Neural crest cell (in vitro differentiated cells): ENCODE data around the gene TRIP4. TPM values are rescaled to one million over a fixed set of nuclear protein-coding genes. Genes with fewer than 3 reads are reported as not detected.
A peak's percentile ranks its signal among the peaks of the same experiment; 100 is the strongest.
"Not testable (repeated sequence)": the region's sequence is repeated elsewhere in the genome, so short reads cannot be mapped to it uniquely, and the experiment has no call there.

Experiments used
- DNase-seq: peaks from one replicate; pipeline ENCODE4 v3.0.0; 2021; ENCODE audit warnings: low read depth, mixed read lengths, low spot score
- H3K27ac Mint-ChIP-seq: one replicate; pipeline ENCODE4 v1.8.0; 2021; ENCODE audit warnings: mild to moderate bottlenecking, mixed read lengths; ENCODE audit not compliant: unreplicated experiment
- H3K27me3 Mint-ChIP-seq: 2 replicates; pipeline ENCODE4 v1.8.0; 2021; ENCODE audit warnings: low read depth, mild to moderate bottlenecking, mixed read lengths
- H3K36me3 Mint-ChIP-seq: 2 replicates; pipeline ENCODE4 v1.8.0; 2021; ENCODE audit warnings: low read depth, mild to moderate bottlenecking, mixed read lengths
- H3K4me1 Mint-ChIP-seq: 2 replicates; pipeline ENCODE4 v1.8.0; 2021; ENCODE audit warnings: mixed read lengths
- H3K4me3 Mint-ChIP-seq: one replicate; pipeline ENCODE4 v1.8.0; 2021; ENCODE audit warnings: mild to moderate bottlenecking, mixed read lengths
- H3K9me3 Mint-ChIP-seq: 2 replicates; pipeline ENCODE4 v1.8.0; 2021; ENCODE audit warnings: mixed read lengths
- CTCF ChIP-seq: fragments of 200-600 bp; sonication (generic); conservative IDR thresholded peaks from 2 replicates; pipeline ENCODE4 v1.5.0; 2021; ENCODE audit warnings: antibody characterized with exemption, mild to moderate bottlenecking
- total RNA-seq: library from RNA; stranded (reverse); gene quantifications from 2 replicates; pipeline ENCODE4 v1.2.1, GENCODE V29; 2021

The TRIP4 gene
- total RNA-seq, 1 donor from 2014 or later, result 20.8 TPM

DNA sequence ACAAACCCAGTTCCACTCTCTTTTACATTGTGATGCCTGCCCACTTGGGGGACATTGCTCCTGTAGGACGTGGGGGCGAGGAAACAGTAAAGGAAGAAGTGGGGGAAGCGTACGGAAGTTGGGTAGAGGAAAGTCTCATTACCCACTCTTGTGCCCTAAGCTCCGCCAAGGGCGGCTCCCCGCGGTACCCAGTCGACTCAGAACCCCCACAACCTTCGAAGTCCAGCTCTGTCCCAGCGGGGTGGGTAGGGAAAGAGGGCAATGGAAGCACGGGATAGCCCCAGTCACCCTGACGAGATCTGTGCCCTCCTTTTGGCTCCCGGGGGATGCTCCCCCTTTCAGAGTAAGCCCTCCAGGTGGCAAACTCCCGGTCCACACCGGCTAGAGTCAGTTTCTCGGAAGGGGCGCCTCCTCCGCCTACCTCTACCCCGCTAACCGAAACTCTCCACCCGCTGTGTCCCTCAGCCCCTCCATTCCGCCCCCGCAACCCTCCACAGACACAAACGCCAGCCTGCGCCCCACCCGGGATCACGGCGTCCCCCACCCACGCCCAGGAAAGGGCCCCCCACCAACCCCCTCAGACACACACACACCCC lies 32.2 kb upstream of the TRIP4 start:
- H3K27ac Mint-ChIP-seq, result peak overlapping the region; percentile 98
- peak; percentile 6 for DNase-seq
- H3K9me3 Mint-ChIP-seq, result no peaks in the 10 kb centered on the region
- H3K4me3 Mint-ChIP-seq, result peak overlapping the region; percentile 90
- H3K27me3 Mint-ChIP-seq, result no peaks in the 10 kb centered on the region
- peaks cover 18% of the 10 kb centered on the region for H3K4me1 Mint-ChIP-seq
- no peaks in the 10 kb centered on the region for H3K36me3 Mint-ChIP-seq
- no peak for TF ChIP-seq CTCF

GRCh38 chr15:64355944-64356709 lies 31.5 kb upstream of the TRIP4 start, which contains the start of gene CSNK1G1:
CSNK1G1 (minus strand) TSS chr15:64356173; CDS start chr15:64300499, 55,674 bp downstream.
- H3K4me3 Mint-ChIP-seq, result peak within 1 kb of the TSS; percentile 90
- peak within 1 kb of the TSS; percentile 98 for H3K27ac Mint-ChIP-seq
- H3K27me3 Mint-ChIP-seq, result no peaks in the 10 kb centered on the region
- DNase-seq, result peak; percentile 86
- peaks cover 18% of the 10 kb centered on the region for H3K4me1 Mint-ChIP-seq
- H3K36me3 Mint-ChIP-seq, result no peaks in the 10 kb centered on the region
- H3K9me3 Mint-ChIP-seq, result no peaks in the 10 kb centered on the region
- TF ChIP-seq CTCF, result peak; percentile 57

- H3K36me3 Mint-ChIP-seq, result no peaks in the 10 kb centered on the region
- peak overlapping the region; percentile 35 for H3K27ac Mint-ChIP-seq
- no peaks in the 10 kb centered on the region for H3K9me3 Mint-ChIP-seq
- H3K27me3 Mint-ChIP-seq, result no peaks in the 10 kb centered on the region
- H3K4me3 Mint-ChIP-seq, result peak overlapping the region; percentile 90
- no peak for TF ChIP-seq CTCF
- DNase-seq, result no peak
- H3K4me1 Mint-ChIP-seq, result peaks cover 18% of the 10 kb centered on the region
These were observed 31.0 kb upstream of the TRIP4 start for GRCh38 chr15:64356710-64357040.

GRCh38 chr15:64361259-64361658 lies 26.4 kb upstream of the TRIP4 start:
- Mint-ChIP-seq H3K27ac (no peak overlapping the region), H3K4me1 (peaks cover 6% of the 10 kb centered on the region), H3K27me3 (no peaks in the 10 kb centered on the region), H3K4me3 (no peak overlapping the region), H3K36me3 (no peaks in the 10 kb centered on the region), H3K9me3 (no peaks in the 10 kb centered on the region)
- no peak for DNase-seq
- TF ChIP-seq CTCF, result no peak

DNA sequence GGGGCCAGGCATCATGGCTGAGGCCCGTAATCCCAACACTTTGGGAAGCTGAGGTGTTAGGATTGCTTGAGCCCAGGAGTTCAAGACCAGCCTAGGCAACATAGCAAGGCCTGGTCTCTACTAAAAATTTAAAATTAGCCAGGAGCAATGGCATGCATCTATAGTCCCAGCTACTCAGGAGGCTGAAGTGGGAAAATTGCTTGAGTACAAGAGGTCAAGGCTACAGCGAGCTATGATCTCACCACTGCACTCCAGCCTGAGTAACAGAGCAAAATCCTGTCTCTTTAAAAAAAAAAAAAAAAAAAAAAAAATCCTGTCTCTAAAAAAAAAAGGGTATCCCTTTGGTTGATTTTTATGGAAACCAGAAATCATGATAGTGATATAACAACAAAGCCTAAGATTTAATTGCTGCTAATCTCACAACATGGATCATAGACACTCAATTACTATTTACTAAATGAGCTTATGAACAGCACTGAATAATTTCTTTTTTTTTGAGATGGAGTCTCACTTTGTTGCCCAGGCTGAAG lies 18.5 kb upstream of the TRIP4 start:
- TF ChIP-seq CTCF, result no peak
- no peak overlapping the region for H3K4me3 Mint-ChIP-seq
- no peak for DNase-seq
- H3K27ac Mint-ChIP-seq, result peak overlapping the region; percentile 50
- peaks cover 2% of the 10 kb centered on the region for H3K36me3 Mint-ChIP-seq
- H3K9me3 Mint-ChIP-seq, result no peaks in the 10 kb centered on the region
- H3K4me1 Mint-ChIP-seq, result no peaks in the 10 kb centered on the region
- no peaks in the 10 kb centered on the region for H3K27me3 Mint-ChIP-seq

DNA sequence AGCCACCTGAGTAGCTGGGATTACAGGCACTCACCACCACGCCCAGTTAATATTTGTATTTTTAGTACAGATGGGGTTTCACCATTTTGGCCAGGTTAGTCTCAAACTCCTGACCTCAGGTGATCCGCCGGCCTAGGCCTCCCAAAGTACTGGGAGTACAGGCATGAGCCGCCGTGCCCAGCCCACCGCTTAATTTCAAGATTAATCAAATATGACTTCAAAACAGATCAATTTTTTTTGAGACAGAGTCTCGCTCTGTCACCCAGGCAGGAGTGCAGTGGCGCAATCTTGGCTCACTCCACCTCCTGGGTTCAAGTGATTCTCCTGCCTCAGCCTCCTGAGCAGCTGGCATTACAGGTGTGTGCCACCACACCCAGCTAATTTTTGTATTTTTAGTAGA lies 16.3 kb upstream of the TRIP4 start:
- not testable (repeated sequence) for H3K9me3 Mint-ChIP-seq, H3K4me3 Mint-ChIP-seq, H3K27me3 Mint-ChIP-seq, H3K36me3 Mint-ChIP-seq, H3K4me1 Mint-ChIP-seq, DNase-seq, H3K27ac Mint-ChIP-seq
